GM19397 (cell line): ENCODE results near the gene KRT78.

ENCODE experiments used
- ATAC-seq: cut with Tn5 transposase; IDR thresholded peaks from one replicate; pipeline ENCODE4 v1.9.1; 2021; ENCODE audit warnings: mild to moderate bottlenecking, moderate library complexity; ENCODE audit not compliant: unreplicated experiment

Gene KRT78

GRCh38 chr12:52839436-52840105 is 9.2 kb downstream of the KRT78 start:
- ATAC-seq = no peak

- no peak for ATAC-seq
These were observed 10.0 kb downstream of the KRT78 start for GRCh38 chr12:52838609-52839435.

GRCh38 chr12:52837781-52838608 is 10.8 kb downstream of the KRT78 start:
- ATAC-seq = no peak

- ATAC-seq = no peak
These were observed 11.4 kb downstream of the KRT78 start for GRCh38 chr12:52837413-52837741.

GRCh38 chr12:52836491-52837412 is 12.0 kb downstream of the KRT78 start:
- no peak for ATAC-seq

GRCh38 chr12:52836042-52836466 is 12.7 kb downstream of the KRT78 start:
- ATAC-seq = no peak

- no peak for ATAC-seq
These were observed 13.3 kb downstream of the KRT78 start for GRCh38 chr12:52835271-52836041.

- no peak for ATAC-seq
These were observed 14.1 kb downstream of the KRT78 start for GRCh38 chr12:52834727-52835001.

GRCh38 chr12:52833922-52834726 is 14.7 kb downstream of the KRT78 start, which contains the start of gene KRT79:
TSS of gene KRT79 (minus strand) at chr12:52834311. CDS start at chr12:52834260, 51 bp downstream.
- ATAC-seq = no peak

- ATAC-seq = no peak
These were observed 15.5 kb downstream of the KRT78 start for GRCh38 chr12:52832985-52833905.

GRCh38 chr12:52832451-52832850 is 16.3 kb downstream of the KRT78 start:
- no peak for ATAC-seq

GRCh38 chr12:52831251-52831650 is 17.5 kb downstream of the KRT78 start:
- ATAC-seq = no peak

- ATAC-seq = no peak
These were observed 18.6 kb downstream of the KRT78 start for GRCh38 chr12:52829986-52830770.

GRCh38 chr12:52828591-52829021 is 20.2 kb downstream of the KRT78 start:
- ATAC-seq = no peak

GRCh38 chr12:52828156-52828555 is 20.6 kb downstream of the KRT78 start:
- ATAC-seq = no peak

- ATAC-seq = no peak
These were observed 21.2 kb downstream of the KRT78 start for GRCh38 chr12:52827499-52828090.
